ENCODE measurements around the gene TMUB2. TPM values are rescaled to one million over a fixed set of nuclear protein-coding genes. Genes with fewer than 3 reads are reported as not detected.
A peak's percentile ranks its signal among the peaks of the same experiment; 100 is the strongest.

Gene TMUB2
- total and polyA plus RNA-seq, 2 of the 13 experiments (the other 11 are each of a cell fraction or from before 2014, with no cell fraction given): 26.9 to 50.8 TPM

DNA sequence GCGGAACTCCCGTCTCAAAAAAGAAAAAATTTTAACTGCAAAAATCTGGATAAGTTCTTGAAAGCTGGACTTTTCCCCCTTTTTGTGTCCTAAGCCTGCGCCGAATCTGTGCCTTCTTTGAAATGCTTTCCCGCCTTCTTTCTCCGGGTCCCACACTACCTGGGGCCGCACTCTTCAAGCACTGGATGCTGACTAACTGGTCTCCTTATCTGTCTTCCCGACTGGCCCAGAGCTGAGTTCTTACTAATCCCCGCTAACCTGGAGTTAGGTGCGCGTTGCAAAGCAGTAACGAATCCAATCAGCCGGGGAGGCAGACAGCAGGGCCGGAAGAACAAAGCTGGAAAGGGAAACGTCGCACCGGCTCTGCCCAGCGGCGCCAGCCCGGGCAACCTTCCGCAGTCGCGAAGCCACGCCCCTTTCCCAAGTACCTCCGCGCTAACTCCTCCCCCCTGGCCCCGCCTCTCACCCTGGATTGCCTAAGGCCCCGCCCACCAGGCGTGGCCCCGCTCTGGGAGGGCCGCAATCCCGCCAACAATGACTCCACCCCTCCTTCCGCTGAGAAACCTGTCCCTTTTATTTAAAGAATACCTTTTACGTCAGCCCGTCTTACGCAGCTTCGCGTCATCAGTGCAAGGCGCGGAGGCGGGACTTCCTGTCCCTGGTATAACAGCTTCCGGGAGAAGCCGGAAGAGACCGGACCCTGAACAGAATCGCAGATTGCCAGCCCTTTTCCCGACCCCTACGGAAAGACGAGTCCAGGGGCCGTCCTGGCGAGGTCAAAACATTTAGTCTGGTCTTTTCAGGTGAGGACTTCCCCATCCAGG, at the start of gene TMUB2 (continued):
- peak; percentile 84 for TF ChIP-seq ZNF142 (CRISPR knock-in tag; IDR thresholded peaks at IDR 0.05)
- 0 out of 2 replicates have a peak, but pooled peaks have one; percentile 59 for TF ChIP-seq BRCA1 (CRISPR knock-in tag; IDR thresholded peaks at IDR 0.05)
- TF ChIP-seq HCFC1 (IDR thresholded peaks at IDR 0.05; ENCODE audit: low read depth, low read length): peak; percentile 51; the same call in 1 of the 2 replicates
- peak; percentile 81 for TF ChIP-seq ARNT2 (CRISPR knock-in tag; IDR thresholded peaks at IDR 0.05; ENCODE audit: low read depth)
- peak; percentile 99 for TF ChIP-seq CREB1 (IDR thresholded peaks at IDR 0.05)
- peak; percentile 99 for TF ChIP-seq CREB1 (CRISPR knock-in tag; IDR thresholded peaks at IDR 0.05)
- peak; percentile 99 for TF ChIP-seq ATF1 (CRISPR knock-in tag; IDR thresholded peaks at IDR 0.05)
- TF ChIP-seq ZNF317 (CRISPR knock-in tag; IDR thresholded peaks at IDR 0.05): peak; percentile 60; the same call in 1 of the 2 replicates
- TF ChIP-seq GATAD1 (CRISPR knock-in tag; IDR thresholded peaks at IDR 0.05): peak; percentile 94
- peak; percentile 98 for TF ChIP-seq DRAP1 (CRISPR knock-in tag; IDR thresholded peaks at IDR 0.05)
- peak; percentile 49; the same call in 1 of the 2 replicates for TF ChIP-seq MED13 (CRISPR knock-in tag; IDR thresholded peaks at IDR 0.05)
- TF ChIP-seq, protein P1, sequence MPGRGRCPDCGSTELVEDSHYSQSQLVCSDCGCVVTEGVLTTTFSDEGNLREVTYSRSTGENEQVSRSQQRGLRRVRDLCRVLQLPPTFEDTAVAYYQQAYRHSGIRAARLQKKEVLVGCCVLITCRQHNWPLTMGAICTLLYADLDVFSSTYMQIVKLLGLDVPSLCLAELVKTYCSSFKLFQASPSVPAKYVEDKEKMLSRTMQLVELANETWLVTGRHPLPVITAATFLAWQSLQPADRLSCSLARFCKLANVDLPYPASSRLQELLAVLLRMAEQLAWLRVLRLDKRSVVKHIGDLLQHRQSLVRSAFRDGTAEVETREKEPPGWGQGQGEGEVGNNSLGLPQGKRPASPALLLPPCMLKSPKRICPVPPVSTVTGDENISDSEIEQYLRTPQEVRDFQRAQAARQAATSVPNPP (CRISPR knock-in tag; IDR thresholded peaks at IDR 0.05): peak; percentile 84; the same call in 1 of the 2 replicates
- peak; percentile 90 for TF ChIP-seq MAF1 (CRISPR knock-in tag; IDR thresholded peaks at IDR 0.05; ENCODE audit: borderline replicate concordance)
- peak; percentile 64; the same call in 1 of the 2 replicates for TF ChIP-seq YEATS4 (CRISPR knock-in tag; IDR thresholded peaks at IDR 0.05; ENCODE audit: borderline replicate concordance)
- TF ChIP-seq ZNF441 (CRISPR knock-in tag; IDR thresholded peaks at IDR 0.05; ENCODE audit: borderline replicate concordance): peak; percentile 59; the same call in 1 of the 2 replicates
- TF ChIP-seq ZNF160 (CRISPR knock-in tag; IDR thresholded peaks at IDR 0.05): peak; percentile 76
- TF ChIP-seq ELF4 (CRISPR knock-in tag; IDR thresholded peaks at IDR 0.05; ENCODE audit: borderline replicate concordance): 0 out of 2 replicates have a peak, but pooled peaks have one; percentile 54
- peak; percentile 75 for TF ChIP-seq ZFX (CRISPR knock-in tag; IDR thresholded peaks at IDR 0.05; ENCODE audit: low read depth)
- TF ChIP-seq ZNF281 (CRISPR knock-in tag; IDR thresholded peaks at IDR 0.05; ENCODE audit: borderline replicate concordance): 0 out of 2 replicates have a peak, but pooled peaks have one; percentile 11

Measured in HepG2 (cell line).